CD4-positive, alpha-beta T cell treated with Interleukin-10 for 1 hour (primary cell): ENCODE results near the gene LGR6.
"Not testable (repeated sequence)": the region's sequence is repeated elsewhere in the genome, so short reads cannot be mapped to it uniquely, and the experiment has no call there.

Experiments
- DNase-seq: peaks from one replicate; pipeline ENCODE4 v3.0.0-alpha.2; 2020

LGR6 gene

GRCh38 chr1:202244841-202245261 lies 51.3 kb downstream of the LGR6 start:
- DNase-seq = no peak

- DNase-seq = no peak
Observed at GRCh38 chr1:202245391-202245790, 51.8 kb downstream of the LGR6 start.

GRCh38 chr1:202247104-202247503 lies 53.5 kb downstream of the LGR6 start:
- DNase-seq = no peak

DNA sequence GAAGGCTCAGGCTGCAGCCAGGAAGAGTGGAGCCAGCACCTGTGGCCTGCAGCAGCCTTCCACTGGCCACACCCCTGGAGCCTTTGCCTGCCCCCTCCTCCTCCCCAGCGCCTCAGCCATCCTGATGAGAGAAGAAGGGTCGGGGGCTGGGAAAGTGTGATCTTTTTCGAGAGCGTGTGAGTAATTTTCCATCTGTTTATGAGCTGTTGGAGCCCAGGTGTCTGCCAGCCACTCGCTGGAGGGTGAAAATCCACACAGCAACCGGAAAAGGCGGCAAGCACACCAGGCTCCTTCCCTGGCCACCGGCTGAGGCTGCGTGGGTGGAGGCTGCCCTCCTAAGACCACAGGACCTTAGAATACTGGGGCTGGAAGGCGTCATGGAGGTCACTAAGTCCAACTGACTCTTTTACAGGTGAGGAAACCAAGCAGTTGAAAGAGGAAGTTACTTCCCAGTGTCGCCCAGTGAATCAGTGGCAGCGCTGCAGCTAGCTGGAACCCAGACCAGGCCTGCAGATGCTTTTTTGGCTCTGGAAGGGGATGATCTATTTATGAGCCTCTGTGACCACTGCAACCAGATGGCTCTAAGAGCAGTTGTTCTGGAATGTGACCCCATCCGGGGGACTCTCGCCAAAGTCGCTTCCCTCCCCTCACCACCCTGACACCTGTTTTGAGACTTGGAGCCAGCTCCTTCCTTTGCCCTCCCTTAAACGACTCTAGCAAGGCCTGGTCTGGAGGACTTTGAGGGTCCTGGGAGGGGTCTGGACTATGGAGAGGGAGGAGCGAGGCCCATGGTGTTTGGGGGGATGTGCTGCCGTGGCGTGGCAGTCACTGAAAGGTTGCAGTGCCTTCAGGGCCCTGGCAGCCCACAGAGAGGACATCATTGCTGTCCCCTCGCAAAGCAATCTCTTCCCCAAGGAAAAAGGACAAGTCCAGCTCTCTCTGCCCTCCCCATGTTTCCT lies 54.5 kb downstream of the LGR6 start:
- no peak for DNase-seq

DNA sequence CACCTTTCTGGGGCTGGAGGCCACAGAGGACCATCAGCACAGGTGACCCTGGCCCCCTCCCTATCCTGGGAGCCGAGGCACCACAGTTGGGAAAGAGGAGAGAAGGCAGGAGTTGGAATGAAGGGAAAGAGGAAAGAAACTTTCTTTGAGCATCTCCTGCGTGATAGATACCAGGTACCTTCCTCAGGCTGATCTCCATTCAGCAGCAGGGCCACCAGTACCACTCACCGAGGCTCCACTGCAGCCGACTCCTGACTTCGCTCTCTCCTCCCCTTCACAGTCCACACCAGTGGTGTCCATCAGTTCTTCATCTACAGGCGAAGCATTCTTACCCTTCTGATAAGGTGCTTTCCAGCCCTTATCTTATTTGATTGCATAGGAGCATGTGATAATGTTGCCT lies 55.3 kb downstream of the LGR6 start:
- DNase-seq = no peak

DNA sequence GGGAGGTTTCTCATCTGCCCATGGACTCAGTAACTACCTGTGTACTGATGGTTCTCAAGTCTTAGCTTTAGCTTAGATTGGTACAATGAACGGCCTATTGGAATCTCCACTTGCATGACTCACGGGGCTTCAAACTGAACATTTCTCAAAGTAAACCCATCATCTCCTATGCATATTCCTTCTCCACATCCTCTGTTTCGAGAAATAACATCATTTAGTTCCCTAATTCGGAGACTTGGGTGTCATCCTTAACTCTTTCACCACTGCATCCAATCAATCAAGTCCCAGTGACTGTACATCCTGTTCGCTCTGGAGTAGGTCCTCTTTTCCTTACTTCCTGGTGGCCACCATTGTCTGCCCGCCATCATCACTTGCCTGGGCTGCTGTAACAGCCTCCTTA lies 55.8 kb downstream of the LGR6 start:
- DNase-seq = no peak

DNA sequence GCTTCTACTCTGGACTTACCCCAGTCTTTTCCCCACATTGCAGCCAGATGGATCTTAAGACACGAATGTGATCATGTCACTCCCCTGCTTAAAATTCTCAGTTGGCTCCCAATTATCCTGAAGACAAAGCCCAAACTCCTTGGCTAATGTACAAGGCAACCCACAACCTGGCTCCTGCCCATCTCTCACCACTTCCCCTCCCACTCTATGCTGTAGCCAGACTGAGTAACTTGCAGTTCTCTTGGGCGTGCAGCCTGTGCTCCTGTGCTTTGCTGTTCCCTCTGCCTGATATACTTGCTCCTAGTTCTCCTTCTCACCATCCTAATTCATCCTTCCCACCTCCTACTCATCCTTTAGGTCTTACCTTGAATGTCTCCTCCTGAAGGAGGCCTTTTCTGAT lies 56.2 kb downstream of the LGR6 start:
- no peak for DNase-seq

DNA sequence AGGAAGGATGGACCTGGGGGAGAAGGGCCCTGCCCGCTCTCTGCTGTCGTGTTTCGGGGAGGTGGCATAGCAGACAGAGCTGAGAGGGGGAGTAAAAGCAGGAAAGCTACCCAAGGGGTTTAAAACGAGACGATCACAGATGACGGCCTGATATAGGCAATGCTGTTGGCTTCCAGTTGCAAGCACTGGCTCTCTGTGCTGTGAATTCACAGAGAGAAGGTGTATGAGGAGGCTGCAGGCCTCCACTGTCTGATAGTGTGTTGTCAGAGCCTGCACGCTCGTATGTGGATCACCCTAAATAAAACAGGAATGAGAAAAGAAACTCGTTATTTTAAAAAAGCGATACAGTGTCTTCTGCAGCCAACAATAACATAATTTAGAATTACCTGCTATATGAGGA lies 57.4 kb downstream of the LGR6 start:
- no peak for DNase-seq

DNA sequence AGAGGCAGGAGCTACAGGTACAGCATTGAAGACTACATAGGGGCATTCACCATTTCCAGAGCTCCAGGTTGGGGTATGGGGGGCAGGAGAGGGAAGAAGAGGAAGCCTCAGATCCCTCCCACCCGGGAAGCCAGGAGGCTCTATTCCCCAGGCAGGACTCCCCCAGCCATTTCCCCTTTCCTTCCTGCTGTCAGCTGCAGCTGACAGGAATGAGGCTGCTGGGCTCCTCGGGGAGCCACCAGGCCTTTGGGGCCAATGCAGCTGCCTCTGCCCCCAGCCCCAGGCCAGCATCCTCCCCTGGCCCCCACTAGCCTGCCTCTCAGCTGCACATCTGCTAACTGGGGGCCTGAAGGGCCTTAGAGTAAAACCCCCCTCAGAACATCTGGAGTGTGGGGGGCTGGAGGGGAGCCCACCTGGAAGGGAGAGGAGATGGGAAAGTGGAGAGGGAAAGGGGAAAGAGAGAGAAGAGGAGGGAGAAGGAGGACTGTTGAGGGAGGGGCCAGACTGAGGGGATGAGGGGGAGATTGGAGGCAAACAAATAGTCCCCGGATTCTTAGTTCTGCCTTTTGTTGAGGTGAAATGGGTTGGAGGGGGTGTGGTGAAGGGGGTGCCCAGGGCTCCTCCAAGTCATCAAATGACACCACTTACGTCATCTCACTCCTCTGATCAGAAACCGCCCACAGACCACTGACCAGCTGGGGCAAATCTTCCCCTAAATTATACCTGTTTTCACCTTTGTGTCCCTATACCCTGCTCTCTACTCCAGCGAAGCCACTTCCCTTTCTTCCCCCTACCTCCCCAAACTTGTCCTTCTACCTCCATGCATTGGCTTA lies 58.0 kb downstream of the LGR6 start:
- DNase-seq = no peak

DNA sequence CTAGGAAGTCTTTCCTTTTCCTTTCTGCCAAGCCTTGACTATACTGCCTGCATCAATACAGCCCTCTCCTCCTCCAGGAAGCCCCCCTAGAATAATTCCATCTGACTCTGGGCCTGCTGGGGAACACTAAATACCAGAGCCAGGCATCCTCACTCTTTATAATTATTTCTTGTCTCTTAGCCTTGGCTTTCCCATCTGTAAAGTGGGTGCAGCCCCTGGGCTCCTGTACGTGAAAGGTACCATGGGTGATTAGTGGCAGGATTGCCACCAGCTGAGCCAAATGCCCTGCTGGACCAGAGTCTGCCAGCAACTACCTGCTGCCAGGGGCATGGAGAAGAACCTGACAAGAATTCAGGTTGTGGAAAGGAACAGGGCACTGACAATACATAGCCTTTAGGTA lies 58.7 kb downstream of the LGR6 start:
- DNase-seq = no peak

- no peak for DNase-seq
Observed at GRCh38 chr1:202254454-202255252, 61.1 kb downstream of the LGR6 start.

- DNase-seq = no peak
Observed at GRCh38 chr1:202255343-202255742, 61.7 kb downstream of the LGR6 start.

- DNase-seq = no peak
Observed at GRCh38 chr1:202259705-202260104, 66.1 kb downstream of the LGR6 start.

DNA sequence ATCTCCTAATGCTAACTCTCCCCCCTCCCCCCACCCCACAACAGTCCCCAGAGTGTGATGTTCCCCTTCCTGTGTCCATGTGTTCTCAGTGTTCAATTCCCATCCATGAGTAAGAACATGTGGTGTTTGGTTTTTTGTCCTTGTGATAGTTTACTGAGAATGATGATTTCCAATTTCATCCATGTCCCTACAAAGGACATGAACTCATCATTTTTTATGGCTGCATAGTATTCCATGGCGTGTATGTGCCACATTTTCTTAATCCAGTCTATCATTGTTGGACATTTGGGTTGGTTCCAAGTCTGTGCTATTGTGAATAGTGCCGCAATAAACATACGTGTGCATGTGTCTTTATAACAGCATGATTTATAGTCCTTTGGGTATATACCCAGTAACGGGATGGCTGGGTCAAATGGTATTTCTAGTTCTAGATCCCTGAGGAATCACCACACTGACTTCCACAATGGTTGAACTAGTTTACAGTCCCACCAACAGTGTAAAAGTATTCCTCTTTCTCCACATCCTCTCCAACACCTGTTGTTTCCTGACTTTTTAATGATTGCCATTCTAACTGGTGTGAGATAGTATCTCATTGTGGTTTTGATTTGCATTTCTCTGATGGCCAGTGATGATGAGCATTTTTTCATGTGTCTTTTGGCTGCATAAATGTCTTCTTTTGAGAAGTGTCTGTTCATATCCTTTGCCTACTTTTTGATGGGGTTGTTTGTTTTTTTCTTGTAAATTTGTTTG lies 67.8 kb downstream of the LGR6 start:
- DNase-seq = not testable (repeated sequence)

GRCh38 chr1:202263628-202264027 lies 70.0 kb downstream of the LGR6 start:
- no peak for DNase-seq

DNA sequence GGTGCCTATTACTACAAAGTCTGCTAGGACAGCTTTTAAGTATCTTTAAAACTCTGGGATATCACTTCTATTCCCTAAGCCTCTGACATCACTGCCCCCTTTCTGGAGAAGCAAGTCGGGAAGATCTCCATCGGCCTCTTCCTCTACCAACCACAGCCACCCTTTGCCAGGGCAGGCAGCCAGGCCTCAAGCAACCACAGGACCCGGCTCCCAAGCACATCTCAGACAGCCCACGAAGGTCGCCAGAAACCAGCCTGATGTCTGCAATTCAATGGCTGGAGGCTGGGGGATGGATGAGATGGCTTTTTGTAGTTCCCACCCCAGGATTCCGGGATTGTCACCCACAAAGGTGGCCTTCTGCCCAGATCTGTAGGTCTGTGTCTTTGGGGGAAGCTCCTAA lies 70.7 kb downstream of the LGR6 start:
- no peak for DNase-seq

- DNase-seq = no peak
Observed at GRCh38 chr1:202264726-202265125, 71.1 kb downstream of the LGR6 start.

- no peak for DNase-seq
Observed at GRCh38 chr1:202266061-202266765, 72.6 kb downstream of the LGR6 start.

DNA sequence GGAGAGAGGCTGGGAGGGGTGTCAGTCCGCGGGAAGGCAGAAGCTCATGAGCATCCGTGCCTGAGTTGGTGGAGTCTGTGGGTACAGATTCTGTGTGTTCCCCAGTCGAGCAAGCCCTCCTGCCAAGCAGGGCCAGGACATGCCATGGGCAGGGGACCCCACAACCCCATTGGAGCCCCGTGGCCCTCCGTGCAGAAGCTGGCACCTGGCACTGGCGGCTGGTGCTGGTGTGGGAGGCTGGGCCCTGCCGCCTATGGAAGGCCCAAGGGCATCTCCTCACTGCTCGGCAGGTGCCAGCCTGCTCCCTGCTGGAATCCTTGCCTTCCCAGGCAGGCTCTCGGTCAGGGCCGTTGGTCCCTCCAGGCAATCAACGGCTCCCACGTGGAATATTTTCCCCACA lies 74.4 kb downstream of the LGR6 start:
- no peak for DNase-seq

DNA sequence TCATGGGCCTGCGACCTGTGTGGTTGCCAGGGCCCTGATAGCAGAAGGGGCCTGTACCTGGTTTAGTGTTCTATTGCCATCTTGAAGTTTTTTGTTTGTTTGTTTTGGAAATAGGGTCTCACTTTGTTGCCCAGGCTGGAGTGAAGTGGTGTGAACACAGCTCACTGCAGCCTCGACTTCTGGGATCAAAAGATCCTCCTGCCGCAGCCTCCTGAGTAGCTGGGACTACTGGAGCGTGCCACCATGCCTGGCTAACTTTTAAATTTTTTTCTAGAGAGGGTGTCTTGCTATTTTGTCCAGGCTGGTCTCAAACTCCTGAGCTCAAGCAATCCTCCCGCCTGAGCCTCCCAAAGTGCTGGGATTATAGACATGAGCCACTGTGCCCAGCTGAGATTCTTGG lies 75.2 kb downstream of the LGR6 start:
- DNase-seq = no peak

GRCh38 chr1:202270871-202271326 lies 77.3 kb downstream of the LGR6 start:
- no peak for DNase-seq
